Natural killer cell (primary cell): Measurements from ENCODE around the gene MTMR3. TPM values are rescaled to one million over a fixed set of nuclear protein-coding genes. Genes with fewer than 3 reads are reported as not detected.

Source experiments
- ATAC-seq, 3 donors: fragments of 150-1000 bp in 2 of 3; fragments of 200-7000 bp in 1 of 3; cut with Tn5 transposase; 1 replicate in 1 of 3; 2 replicates in 2 of 3; pipeline ENCODE4 v1.10.0; 2021; ENCODE audit warnings: mild to moderate bottlenecking in 2 of 3, moderate library complexity in 2 of 3
- DNase-seq, 2 donors: peaks; one replicate each; pipeline versions ENCODE4 v3.0.0 to v3.0.0-alpha.2; 2013 to 2021; ENCODE audit warnings: mixed read lengths in 1 of 2
- H3K27ac ChIP-seq: one replicate; pipeline ENCODE4 v1.5.1; 2013; ENCODE audit warnings: mild to moderate bottlenecking, low read length
- H3K27me3 ChIP-seq: one replicate; pipeline ENCODE4 v1.6.1; 2013; ENCODE audit warnings: low read length; ENCODE audit not compliant: control insufficient read depth, insufficient read depth
- H3K36me3 ChIP-seq: one replicate; pipeline ENCODE4 v1.6.1; 2013; ENCODE audit warnings: low read length; ENCODE audit not compliant: control insufficient read depth, insufficient read depth
- H3K4me1 ChIP-seq: one replicate; pipeline ENCODE4 v1.6.1; 2013; ENCODE audit warnings: low read length; ENCODE audit not compliant: control insufficient read depth, insufficient read depth
- H3K4me3 ChIP-seq: one replicate; pipeline ENCODE4 v1.5.1; 2013; ENCODE audit warnings: low read length
- H3K9me3 ChIP-seq: one replicate; pipeline ENCODE4 v1.6.1; 2013; ENCODE audit warnings: low read length; ENCODE audit not compliant: control insufficient read depth, insufficient read depth
- H3K27ac Mint-ChIP-seq, 2 donors: one replicate each; pipeline ENCODE4 v1.8.0; 2022; ENCODE audit warnings: mild to moderate bottlenecking in 2 of 2, mixed read lengths in 2 of 2, moderate library complexity in 1 of 2
- H3K27me3 Mint-ChIP-seq, 2 donors: one replicate each; pipeline ENCODE4 v1.8.0; 2022; ENCODE audit warnings: low read depth in 2 of 2, mixed read lengths in 2 of 2
- H3K36me3 Mint-ChIP-seq: one replicate; pipeline ENCODE4 v1.8.0; 2022; ENCODE audit warnings: mixed read lengths
- H3K4me1 Mint-ChIP-seq, 2 donors: one replicate each; pipeline ENCODE4 v1.8.0; 2022; ENCODE audit warnings: mixed read lengths in 2 of 2
- H3K4me3 Mint-ChIP-seq: one replicate; pipeline ENCODE4 v1.8.0; 2022; ENCODE audit warnings: mild to moderate bottlenecking, moderate library complexity, mixed read lengths
- H3K9me3 Mint-ChIP-seq, 2 donors: one replicate each; pipeline ENCODE4 v1.8.0; 2022; ENCODE audit warnings: mixed read lengths in 2 of 2
- WGBS: methylation state at CpG from one replicate; pipeline ENCODE4 v1.1.7; 2013; ENCODE audit warnings: missing lambda C conversion rate; ENCODE audit not compliant: insufficient coverage; 5-methylcytosine and 5-hydroxymethylcytosine counted together
- intact Hi-C: fragments of 100-400 bp; cut with micrococcal nuclease; formaldehyde crosslinking; loops from one replicate; pipeline ENCODE4 v1.14.2; 2022
- total RNA-seq, 4 donors: library from RNA; stranded (reverse); fragments of 120-200 nt in 1 of 4; gene quantifications; one replicate each; pipeline versions ENCODE4 v1.2.3 to v1.2.4, GENCODE V29; 2013 to 2022
- TF ChIP-seq, protein P1 (sequence below): fragments of 200-600 bp; IDR thresholded peaks from one replicate; pipeline ENCODE4 v1.8.0; 2022; ENCODE audit warnings: antibody characterized with exemption

The MTMR3 gene
- total RNA-seq, 3 donors from 2014 or later (not counting 1 experiment from before 2014, with no cell fraction given), result 62.1 to 83.4 (median 75.6) TPM

DNA sequence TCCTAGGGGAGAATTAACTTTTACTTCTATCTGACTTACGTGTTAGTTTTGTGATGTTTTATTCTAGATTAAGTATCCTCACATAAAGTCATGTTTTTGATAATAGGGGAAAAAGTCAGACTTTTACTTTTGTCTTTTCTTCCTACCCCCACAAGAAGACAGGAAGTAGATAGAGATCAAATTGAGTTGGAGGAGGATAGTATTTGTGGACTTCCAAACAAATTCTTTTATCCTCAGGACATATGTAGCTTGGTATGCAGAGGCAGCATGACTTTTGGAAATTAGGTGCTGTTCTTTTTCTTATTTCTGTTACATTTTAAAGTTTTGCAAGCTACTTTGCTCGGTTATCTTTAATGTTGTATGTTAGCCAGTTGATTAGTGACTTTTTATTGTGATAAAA lies 61.4 kb downstream of the MTMR3 start:
- no peak overlapping the region for H3K27ac ChIP-seq
- no peak overlapping the region for H3K4me3 ChIP-seq
- no peak for DNase-seq
- peaks cover 67 to 74% of the 10 kb centered on the region in 2 donors for H3K4me1 Mint-ChIP-seq
- 100% methylated on average over 1 of the region's 2 CpGs for WGBS
- H3K36me3 ChIP-seq, result no peaks in the 10 kb centered on the region
- H3K9me3 Mint-ChIP-seq, result no peaks in the 10 kb centered on the region
- H3K27ac Mint-ChIP-seq, result no peak overlapping the region
- H3K4me3 Mint-ChIP-seq, result no peak overlapping the region
- no peak for ATAC-seq
- no peaks in the 10 kb centered on the region for H3K36me3 Mint-ChIP-seq
- H3K27me3 ChIP-seq, result no peaks in the 10 kb centered on the region
- H3K4me1 ChIP-seq, result no peaks in the 10 kb centered on the region
- no peaks in the 10 kb centered on the region for H3K27me3 Mint-ChIP-seq
- TF ChIP-seq, protein P1, sequence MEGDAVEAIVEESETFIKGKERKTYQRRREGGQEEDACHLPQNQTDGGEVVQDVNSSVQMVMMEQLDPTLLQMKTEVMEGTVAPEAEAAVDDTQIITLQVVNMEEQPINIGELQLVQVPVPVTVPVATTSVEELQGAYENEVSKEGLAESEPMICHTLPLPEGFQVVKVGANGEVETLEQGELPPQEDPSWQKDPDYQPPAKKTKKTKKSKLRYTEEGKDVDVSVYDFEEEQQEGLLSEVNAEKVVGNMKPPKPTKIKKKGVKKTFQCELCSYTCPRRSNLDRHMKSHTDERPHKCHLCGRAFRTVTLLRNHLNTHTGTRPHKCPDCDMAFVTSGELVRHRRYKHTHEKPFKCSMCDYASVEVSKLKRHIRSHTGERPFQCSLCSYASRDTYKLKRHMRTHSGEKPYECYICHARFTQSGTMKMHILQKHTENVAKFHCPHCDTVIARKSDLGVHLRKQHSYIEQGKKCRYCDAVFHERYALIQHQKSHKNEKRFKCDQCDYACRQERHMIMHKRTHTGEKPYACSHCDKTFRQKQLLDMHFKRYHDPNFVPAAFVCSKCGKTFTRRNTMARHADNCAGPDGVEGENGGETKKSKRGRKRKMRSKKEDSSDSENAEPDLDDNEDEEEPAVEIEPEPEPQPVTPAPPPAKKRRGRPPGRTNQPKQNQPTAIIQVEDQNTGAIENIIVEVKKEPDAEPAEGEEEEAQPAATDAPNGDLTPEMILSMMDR, result no peak
- intact Hi-C loops, result no loop called here
- H3K9me3 ChIP-seq, result no peaks in the 10 kb centered on the region

DNA sequence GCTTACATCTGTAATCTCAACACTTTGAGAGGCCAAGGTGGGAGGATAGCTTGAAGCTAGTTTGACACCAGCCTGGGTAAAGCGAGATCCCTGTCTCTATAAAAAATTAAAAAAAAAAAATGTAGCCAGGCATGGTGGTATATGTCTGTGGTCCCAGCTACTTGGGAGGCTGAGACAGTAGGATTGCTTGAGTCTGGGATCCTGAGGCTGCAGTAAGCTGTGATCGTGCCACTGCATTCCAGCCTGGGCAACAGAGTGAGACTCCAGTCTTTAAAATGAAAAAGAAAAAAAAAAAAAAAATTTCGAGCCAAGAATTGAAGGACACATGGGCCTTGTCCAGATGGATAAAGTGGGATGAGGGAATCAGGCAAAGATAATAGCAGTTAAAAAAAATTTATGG lies 62.5 kb downstream of the MTMR3 start:
- H3K36me3 Mint-ChIP-seq, result no peaks in the 10 kb centered on the region
- intact Hi-C loops, result no loop called here
- peaks cover 63 to 76% of the 10 kb centered on the region in 2 donors for H3K4me1 Mint-ChIP-seq

DNA sequence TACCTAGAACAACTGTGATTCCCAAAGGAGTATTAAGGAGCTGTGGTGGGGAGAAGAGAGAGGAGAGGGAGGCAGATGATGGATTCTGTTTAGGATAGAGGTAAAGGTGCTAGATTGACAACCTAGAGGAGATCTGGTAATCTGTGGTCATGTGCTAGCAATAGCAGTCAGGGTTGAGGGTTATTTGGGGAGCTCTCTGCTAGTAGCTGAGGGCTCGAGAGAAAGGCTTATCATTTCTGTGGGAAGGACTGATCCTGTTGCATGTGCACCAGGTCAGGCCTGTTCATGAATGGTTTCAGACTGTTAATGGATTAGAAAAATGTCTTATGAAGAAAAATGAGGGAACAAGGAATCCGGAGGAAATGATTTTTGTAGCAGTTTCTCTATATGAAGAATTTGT lies 63.2 kb downstream of the MTMR3 start:
- H3K36me3 Mint-ChIP-seq, result no peaks in the 10 kb centered on the region
- intact Hi-C loops, result no loop called here
- no peak overlapping the region for H3K27ac Mint-ChIP-seq
- 75% methylated on average over 1 of the region's 2 CpGs for WGBS
- TF ChIP-seq, protein P1, result no peak
- DNase-seq, result no peak
- Histone ChIP-seq H3K9me3 (no peaks in the 10 kb centered on the region), H3K4me3 (no peak overlapping the region), H3K36me3 (no peaks in the 10 kb centered on the region), H3K27ac (no peak overlapping the region), H3K4me1 (no peaks in the 10 kb centered on the region), H3K27me3 (no peaks in the 10 kb centered on the region)
- no peaks in the 10 kb centered on the region for H3K9me3 Mint-ChIP-seq
- H3K27me3 Mint-ChIP-seq, result no peaks in the 10 kb centered on the region
- H3K4me3 Mint-ChIP-seq, result no peak overlapping the region
- peaks cover 66 to 75% of the 10 kb centered on the region in 2 donors for H3K4me1 Mint-ChIP-seq
- ATAC-seq, result no peak

More for the DNA sequence above, 62.5 kb downstream of the MTMR3 start:
- DNase-seq (no peak), ATAC-seq (no peak)
- Histone ChIP-seq H3K4me1 (no peaks in the 10 kb centered on the region), H3K27ac (no peak overlapping the region), H3K27me3 (no peaks in the 10 kb centered on the region), H3K36me3 (no peaks in the 10 kb centered on the region), H3K4me3 (no peak overlapping the region), H3K9me3 (no peaks in the 10 kb centered on the region)
- TF ChIP-seq, protein P1, result no peak
- Mint-ChIP-seq H3K4me3 (no peak overlapping the region), H3K27ac (no peak overlapping the region), H3K9me3 (no peaks in the 10 kb centered on the region), H3K27me3 (no peaks in the 10 kb centered on the region)
- 90% methylated on average over 3 of the region's 3 CpGs for WGBS
